Measurements from ENCODE around the gene EME1. TPM values are rescaled to one million over a fixed set of nuclear protein-coding genes. Genes with fewer than 3 reads are reported as not detected.

The EME1 gene
- total and polyA plus RNA-seq, 2 of the 13 experiments (the other 11 are each of a cell fraction or from before 2014, with no cell fraction given) = 20.7 to 24.6 TPM

- TF ChIP-seq ZNF891 (CRISPR knock-in tag; IDR thresholded peaks at IDR 0.05) = no peak
- TF ChIP-seq ZNF446 (CRISPR knock-in tag; IDR thresholded peaks at IDR 0.05) = no peak
- no peak for TF ChIP-seq HOXA9 (CRISPR knock-in tag; IDR thresholded peaks at IDR 0.05; ENCODE audit: borderline replicate concordance)
- no peak for TF ChIP-seq ZNF256 (CRISPR knock-in tag; conservative IDR thresholded peaks at IDR 0.05)
- no peak for TF ChIP-seq PAX8 (CRISPR knock-in tag; IDR thresholded peaks at IDR 0.05; ENCODE audit: borderline replicate concordance)
- no peak for TF ChIP-seq ZNF577 (CRISPR knock-in tag; IDR thresholded peaks at IDR 0.05; ENCODE audit: borderline replicate concordance, low read depth)
- TF ChIP-seq NFE2 (CRISPR knock-in tag; IDR thresholded peaks at IDR 0.05) = no peak
- no peak for TF ChIP-seq KAT2B (IDR thresholded peaks at IDR 0.05; ENCODE audit: borderline replicate concordance, low read depth, low read length)
- no peak for TF ChIP-seq SMARCC2 (IDR thresholded peaks at IDR 0.05)
- no peak for TF ChIP-seq ZNF790 (CRISPR knock-in tag; IDR thresholded peaks at IDR 0.05; ENCODE audit: borderline replicate concordance)
- no peak for TF ChIP-seq ZNF318 (CRISPR knock-in tag; IDR thresholded peaks at IDR 0.05)
- 0 out of 2 replicates have a peak, but pooled peaks have one; percentile 7 for TF ChIP-seq ZNF619 (CRISPR knock-in tag; IDR thresholded peaks at IDR 0.05)
- TF ChIP-seq, protein P1, sequence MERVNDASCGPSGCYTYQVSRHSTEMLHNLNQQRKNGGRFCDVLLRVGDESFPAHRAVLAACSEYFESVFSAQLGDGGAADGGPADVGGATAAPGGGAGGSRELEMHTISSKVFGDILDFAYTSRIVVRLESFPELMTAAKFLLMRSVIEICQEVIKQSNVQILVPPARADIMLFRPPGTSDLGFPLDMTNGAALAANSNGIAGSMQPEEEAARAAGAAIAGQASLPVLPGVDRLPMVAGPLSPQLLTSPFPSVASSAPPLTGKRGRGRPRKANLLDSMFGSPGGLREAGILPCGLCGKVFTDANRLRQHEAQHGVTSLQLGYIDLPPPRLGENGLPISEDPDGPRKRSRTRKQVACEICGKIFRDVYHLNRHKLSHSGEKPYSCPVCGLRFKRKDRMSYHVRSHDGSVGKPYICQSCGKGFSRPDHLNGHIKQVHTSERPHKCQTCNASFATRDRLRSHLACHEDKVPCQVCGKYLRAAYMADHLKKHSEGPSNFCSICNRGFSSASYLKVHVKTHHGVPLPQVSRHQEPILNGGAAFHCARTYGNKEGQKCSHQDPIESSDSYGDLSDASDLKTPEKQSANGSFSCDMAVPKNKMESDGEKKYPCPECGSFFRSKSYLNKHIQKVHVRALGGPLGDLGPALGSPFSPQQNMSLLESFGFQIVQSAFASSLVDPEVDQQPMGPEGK (CRISPR knock-in tag; IDR thresholded peaks at IDR 0.05) = no peak
- no peak for TF ChIP-seq ZNF672 (CRISPR knock-in tag; IDR thresholded peaks at IDR 0.05)
- TF ChIP-seq SKI (IDR thresholded peaks at IDR 0.05; ENCODE audit: partially characterized antibody) = no peak
- TF ChIP-seq KDM3A (CRISPR knock-in tag; IDR thresholded peaks at IDR 0.05; ENCODE audit: low read depth) = no peak
- TF ChIP-seq, protein P2, sequence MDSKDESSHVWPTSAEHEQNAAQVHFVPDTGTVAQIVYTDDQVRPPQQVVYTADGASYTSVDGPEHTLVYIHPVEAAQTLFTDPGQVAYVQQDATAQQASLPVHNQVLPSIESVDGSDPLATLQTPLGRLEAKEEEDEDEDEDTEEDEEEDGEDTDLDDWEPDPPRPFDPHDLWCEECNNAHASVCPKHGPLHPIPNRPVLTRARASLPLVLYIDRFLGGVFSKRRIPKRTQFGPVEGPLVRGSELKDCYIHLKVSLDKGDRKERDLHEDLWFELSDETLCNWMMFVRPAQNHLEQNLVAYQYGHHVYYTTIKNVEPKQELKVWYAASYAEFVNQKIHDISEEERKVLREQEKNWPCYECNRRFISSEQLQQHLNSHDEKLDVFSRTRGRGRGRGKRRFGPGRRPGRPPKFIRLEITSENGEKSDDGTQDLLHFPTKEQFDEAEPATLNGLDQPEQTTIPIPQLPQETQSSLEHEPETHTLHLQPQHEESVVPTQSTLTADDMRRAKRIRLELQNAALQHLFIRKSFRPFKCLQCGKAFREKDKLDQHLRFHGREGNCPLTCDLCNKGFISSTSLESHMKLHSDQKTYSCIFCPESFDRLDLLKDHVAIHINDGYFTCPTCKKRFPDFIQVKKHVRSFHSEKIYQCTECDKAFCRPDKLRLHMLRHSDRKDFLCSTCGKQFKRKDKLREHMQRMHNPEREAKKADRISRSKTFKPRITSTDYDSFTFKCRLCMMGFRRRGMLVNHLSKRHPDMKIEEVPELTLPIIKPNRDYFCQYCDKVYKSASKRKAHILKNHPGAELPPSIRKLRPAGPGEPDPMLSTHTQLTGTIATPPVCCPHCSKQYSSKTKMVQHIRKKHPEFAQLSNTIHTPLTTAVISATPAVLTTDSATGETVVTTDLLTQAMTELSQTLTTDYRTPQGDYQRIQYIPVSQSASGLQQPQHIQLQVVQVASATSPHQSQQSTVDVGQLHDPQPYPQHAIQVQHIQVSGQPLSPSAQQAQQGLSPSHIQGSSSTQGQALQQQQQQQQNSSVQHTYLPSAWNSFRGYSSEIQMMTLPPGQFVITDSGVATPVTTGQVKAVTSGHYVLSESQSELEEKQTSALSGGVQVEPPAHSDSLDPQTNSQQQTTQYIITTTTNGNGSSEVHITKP (CRISPR knock-in tag; IDR thresholded peaks at IDR 0.05; ENCODE audit: low read depth) = no peak
- no peak for TF ChIP-seq RFXAP (CRISPR knock-in tag; IDR thresholded peaks at IDR 0.05; ENCODE audit: borderline replicate concordance)
Observed at GRCh38 chr17:50426472-50426782, 53.4 kb downstream of the EME1 start (continued).
